Stimulated activated CD8-positive, alpha-beta memory T cell treated with anti-CD3 and anti-CD28 coated beads, Interleukin-12 subunit alpha, Interleukin-12 subunit beta, amount 100 ng/mL, for 4 hours (primary cell): ENCODE data around the gene DGKI.

Source experiments
- DNase-seq: peaks from one replicate; pipeline ENCODE4 v3.0.0-alpha.2; 2020; ENCODE audit warnings: low read depth

Gene DGKI

GRCh38 chr7:137846827-137847567, at the start of gene DGKI:
Gene DGKI (minus strand): TSS chr7:137846974.
- no peak for DNase-seq

- DNase-seq, result no peak
Measured at GRCh38 chr7:137895301-137896221, 48.8 kb upstream of the DGKI start.

- no peak for DNase-seq
Measured at GRCh38 chr7:137893143-137893742, 46.5 kb upstream of the DGKI start.

- no peak for DNase-seq
Measured at GRCh38 chr7:137891016-137891655, 44.4 kb upstream of the DGKI start.

- no peak for DNase-seq
Measured at GRCh38 chr7:137890449-137890921, 43.7 kb upstream of the DGKI start.

GRCh38 chr7:137888241-137888640, 41.5 kb upstream of the DGKI start:
- DNase-seq, result no peak

GRCh38 chr7:137886746-137887145, 40.0 kb upstream of the DGKI start:
- DNase-seq, result no peak

GRCh38 chr7:137886281-137886680, 39.5 kb upstream of the DGKI start:
- DNase-seq, result no peak

GRCh38 chr7:137885678-137886077, 38.9 kb upstream of the DGKI start:
- no peak for DNase-seq

- DNase-seq, result no peak
Measured at GRCh38 chr7:137882806-137883205, 36.0 kb upstream of the DGKI start.

GRCh38 chr7:137882261-137882668, 35.5 kb upstream of the DGKI start:
- DNase-seq, result no peak

GRCh38 chr7:137881607-137882260, 35.0 kb upstream of the DGKI start:
- DNase-seq, result no peak

- DNase-seq, result no peak
Measured at GRCh38 chr7:137880432-137880831, 33.7 kb upstream of the DGKI start.

GRCh38 chr7:137879357-137880158, 32.8 kb upstream of the DGKI start:
- no peak for DNase-seq

GRCh38 chr7:137878333-137878961, 31.7 kb upstream of the DGKI start:
- DNase-seq, result no peak

- no peak for DNase-seq
Measured at GRCh38 chr7:137877027-137877675, 30.4 kb upstream of the DGKI start.

- DNase-seq, result no peak
Measured at GRCh38 chr7:137875746-137876145, 29.0 kb upstream of the DGKI start.

- DNase-seq, result no peak
Measured at GRCh38 chr7:137873979-137874777, 27.4 kb upstream of the DGKI start.

GRCh38 chr7:137873524-137873923, 26.8 kb upstream of the DGKI start:
- no peak for DNase-seq
